ENCODE results near the gene SERTAD3. TPM values are rescaled to one million over a fixed set of nuclear protein-coding genes. Genes with fewer than 3 reads are reported as not detected.

Gene SERTAD3
- polyA plus RNA-seq, 2 of the 4 experiments (the other 2 are of a cell fraction), result 39.7 to 40.2 TPM

GRCh38 chr19:40394816-40395210, 49.3 kb downstream of the SERTAD3 start:
- ATAC-seq, result no peak
- WGBS (ENCODE audit: missing lambda C conversion rate), result 70% methylated on average over 13 of the region's 13 CpGs
- ChIA-PET POLR2A (interaction anchor here (0.9 to 2.1 kb wide), 2 partner anchors 26 to 31 kb away, joined by 6 to 8 read pairs; partner anchors contain the start of gene SERTAD1), CTCF (interaction anchor here (0.6 to 4.3 kb wide), 13 partner anchors 9 to 241 kb away, joined by 3 to 35 read pairs (median 5); partner anchors contain the start of gene SERTAD1)
- Histone ChIP-seq H3K4me2 (no peak overlapping the region), H3K4me3 (no peak overlapping the region), H3K4me1 (no peaks in the 10 kb centered on the region), H3K27ac (no peak overlapping the region), H3K9me3 (no peaks in the 10 kb centered on the region)
- no peak for FAIRE-seq
- TF ChIP-seq MYC (IDR thresholded peaks at IDR 0.05; ENCODE audit: borderline replicate concordance, low read length) (no peak), MAFK (IDR thresholded peaks at IDR 0.05; ENCODE audit: partially characterized antibody) (no peak), HES2 (IDR thresholded peaks at IDR 0.05) (no peak), KDM1A (IDR thresholded peaks at IDR 0.05; ENCODE audit: low read depth) (no peak), CBX2 (IDR thresholded peaks at IDR 0.05; ENCODE audit: borderline replicate concordance, low read depth) (no peak), MAZ (IDR thresholded peaks at IDR 0.05; ENCODE audit: borderline replicate concordance, low read depth, low read length) (no peak), MAX (IDR thresholded peaks at IDR 0.05) (no peak), NPAS2 (CRISPR knock-in tag; IDR thresholded peaks at IDR 0.05; ENCODE audit: borderline replicate concordance) (no peak), HOXA7 (CRISPR knock-in tag; IDR thresholded peaks at IDR 0.05) (no peak), RCOR1 (IDR thresholded peaks at IDR 0.05; ENCODE audit: low read depth, low read length) (no peak), RFX5 (IDR thresholded peaks at IDR 0.05) (no peak), NR3C1 (IDR thresholded peaks at IDR 0.05) (no peak), ZFP36 (IDR thresholded peaks at IDR 0.05; ENCODE audit: borderline replicate concordance, partially characterized antibody) (no peak), FOSL2 (IDR thresholded peaks at IDR 0.05) (no peak), FOSL2 (CRISPR knock-in tag; IDR thresholded peaks at IDR 0.05) (no peak), GATA3 (IDR thresholded peaks at IDR 0.05; ENCODE audit: borderline replicate concordance) (no peak), BHLHE40 (IDR thresholded peaks at IDR 0.05; ENCODE audit: low read depth, low read length) (no peak)
- TF ChIP-seq, protein P1, sequence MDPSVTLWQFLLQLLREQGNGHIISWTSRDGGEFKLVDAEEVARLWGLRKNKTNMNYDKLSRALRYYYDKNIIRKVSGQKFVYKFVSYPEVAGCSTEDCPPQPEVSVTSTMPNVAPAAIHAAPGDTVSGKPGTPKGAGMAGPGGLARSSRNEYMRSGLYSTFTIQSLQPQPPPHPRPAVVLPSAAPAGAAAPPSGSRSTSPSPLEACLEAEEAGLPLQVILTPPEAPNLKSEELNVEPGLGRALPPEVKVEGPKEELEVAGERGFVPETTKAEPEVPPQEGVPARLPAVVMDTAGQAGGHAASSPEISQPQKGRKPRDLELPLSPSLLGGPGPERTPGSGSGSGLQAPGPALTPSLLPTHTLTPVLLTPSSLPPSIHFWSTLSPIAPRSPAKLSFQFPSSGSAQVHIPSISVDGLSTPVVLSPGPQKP (IDR thresholded peaks at IDR 0.05; ENCODE audit: low read depth, low read length), result no peak
- TF ChIP-seq, protein P2, sequence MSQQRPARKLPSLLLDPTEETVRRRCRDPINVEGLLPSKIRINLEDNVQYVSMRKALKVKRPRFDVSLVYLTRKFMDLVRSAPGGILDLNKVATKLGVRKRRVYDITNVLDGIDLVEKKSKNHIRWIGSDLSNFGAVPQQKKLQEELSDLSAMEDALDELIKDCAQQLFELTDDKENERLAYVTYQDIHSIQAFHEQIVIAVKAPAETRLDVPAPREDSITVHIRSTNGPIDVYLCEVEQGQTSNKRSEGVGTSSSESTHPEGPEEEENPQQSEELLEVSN (IDR thresholded peaks at IDR 0.05; ENCODE audit: borderline replicate concordance, low read depth), result no peak
- TF ChIP-seq, protein P3, sequence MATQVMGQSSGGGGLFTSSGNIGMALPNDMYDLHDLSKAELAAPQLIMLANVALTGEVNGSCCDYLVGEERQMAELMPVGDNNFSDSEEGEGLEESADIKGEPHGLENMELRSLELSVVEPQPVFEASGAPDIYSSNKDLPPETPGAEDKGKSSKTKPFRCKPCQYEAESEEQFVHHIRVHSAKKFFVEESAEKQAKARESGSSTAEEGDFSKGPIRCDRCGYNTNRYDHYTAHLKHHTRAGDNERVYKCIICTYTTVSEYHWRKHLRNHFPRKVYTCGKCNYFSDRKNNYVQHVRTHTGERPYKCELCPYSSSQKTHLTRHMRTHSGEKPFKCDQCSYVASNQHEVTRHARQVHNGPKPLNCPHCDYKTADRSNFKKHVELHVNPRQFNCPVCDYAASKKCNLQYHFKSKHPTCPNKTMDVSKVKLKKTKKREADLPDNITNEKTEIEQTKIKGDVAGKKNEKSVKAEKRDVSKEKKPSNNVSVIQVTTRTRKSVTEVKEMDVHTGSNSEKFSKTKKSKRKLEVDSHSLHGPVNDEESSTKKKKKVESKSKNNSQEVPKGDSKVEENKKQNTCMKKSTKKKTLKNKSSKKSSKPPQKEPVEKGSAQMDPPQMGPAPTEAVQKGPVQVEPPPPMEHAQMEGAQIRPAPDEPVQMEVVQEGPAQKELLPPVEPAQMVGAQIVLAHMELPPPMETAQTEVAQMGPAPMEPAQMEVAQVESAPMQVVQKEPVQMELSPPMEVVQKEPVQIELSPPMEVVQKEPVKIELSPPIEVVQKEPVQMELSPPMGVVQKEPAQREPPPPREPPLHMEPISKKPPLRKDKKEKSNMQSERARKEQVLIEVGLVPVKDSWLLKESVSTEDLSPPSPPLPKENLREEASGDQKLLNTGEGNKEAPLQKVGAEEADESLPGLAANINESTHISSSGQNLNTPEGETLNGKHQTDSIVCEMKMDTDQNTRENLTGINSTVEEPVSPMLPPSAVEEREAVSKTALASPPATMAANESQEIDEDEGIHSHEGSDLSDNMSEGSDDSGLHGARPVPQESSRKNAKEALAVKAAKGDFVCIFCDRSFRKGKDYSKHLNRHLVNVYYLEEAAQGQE (IDR thresholded peaks at IDR 0.05), result no peak
- TF ChIP-seq, protein P4, sequence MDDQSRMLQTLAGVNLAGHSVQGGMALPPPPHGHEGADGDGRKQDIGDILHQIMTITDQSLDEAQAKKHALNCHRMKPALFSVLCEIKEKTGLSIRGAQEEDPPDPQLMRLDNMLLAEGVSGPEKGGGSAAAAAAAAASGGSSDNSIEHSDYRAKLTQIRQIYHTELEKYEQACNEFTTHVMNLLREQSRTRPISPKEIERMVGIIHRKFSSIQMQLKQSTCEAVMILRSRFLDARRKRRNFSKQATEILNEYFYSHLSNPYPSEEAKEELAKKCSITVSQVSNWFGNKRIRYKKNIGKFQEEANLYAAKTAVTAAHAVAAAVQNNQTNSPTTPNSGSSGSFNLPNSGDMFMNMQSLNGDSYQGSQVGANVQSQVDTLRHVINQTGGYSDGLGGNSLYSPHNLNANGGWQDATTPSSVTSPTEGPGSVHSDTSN (IDR thresholded peaks at IDR 0.05), result no peak
- DNase-seq (ENCODE audit: low read depth in 1 of 2, low spot score in 1 of 2), result no peak

Data from A549 (cell line).